Naive thymus-derived CD4-positive, alpha-beta T cell (primary cell): Measurements from ENCODE around the gene HEATR5A. TPM values are rescaled to one million over a fixed set of nuclear protein-coding genes. Genes with fewer than 3 reads are reported as not detected.

Experiments
- ATAC-seq: fragments of 150-1000 bp; cut with Tn5 transposase; 2 replicates; pipeline ENCODE4 v1.10.0; 2021; ENCODE audit warnings: mild to moderate bottlenecking, moderate library complexity
- CTCF ChIA-PET: fragments of 350-600 bp; sonication (Branson Sonifier 250); formaldehyde crosslinking; loops from one replicate; lab custom pipeline; 2021; ENCODE audit warnings: antibody characterized with exemption; lab: Charles Lee
- POLR2A ChIA-PET: fragments of 350-600 bp; sonication (Branson Sonifier 250); formaldehyde crosslinking; loops from one replicate; lab custom pipeline; 2021; ENCODE audit warnings: antibody characterized with exemption, inconsistent platforms; lab: Charles Lee
- DNase-seq, 9 donors: peaks; one replicate each; pipeline versions ENCODE4 v3.0.0 to v3.0.0-alpha.2; 2020 to 2022; ENCODE audit warnings: mixed read lengths in 1 of 9
- H3K27ac ChIP-seq: one replicate; pipeline ENCODE4 v1.7.0; 2013; ENCODE audit warnings: mild to moderate bottlenecking, low read depth, low read length, moderate library complexity
- H3K27me3 ChIP-seq, 2 donors: one replicate each; pipeline ENCODE4 v1.7.0; 2013; ENCODE audit warnings: low read length in 2 of 2, mild to moderate bottlenecking in 2 of 2, moderate library complexity in 2 of 2; ENCODE audit not compliant: control insufficient read depth in 2 of 2, insufficient read depth in 2 of 2
- H3K36me3 ChIP-seq, 3 experiments: 1 replicate in 2 of 3; 2 replicates in 1 of 3; pipeline ENCODE4 v1.7.0; 2013; ENCODE audit warnings: low read length in 3 of 3, mild to moderate bottlenecking in 3 of 3, moderate library complexity in 1 of 3; ENCODE audit not compliant: insufficient read depth in 3 of 3, control insufficient read depth in 2 of 3
- H3K4me1 ChIP-seq, 2 donors: one replicate each; pipeline ENCODE4 v1.7.0; 2013; ENCODE audit warnings: low read length in 2 of 2, mild to moderate bottlenecking in 2 of 2, moderate library complexity in 1 of 2; ENCODE audit not compliant: control insufficient read depth in 2 of 2, insufficient read depth in 2 of 2
- H3K4me3 ChIP-seq: 2 replicates; pipeline ENCODE4 v1.7.0; 2013; ENCODE audit warnings: mild to moderate bottlenecking, low read length
- H3K9me3 ChIP-seq, 3 experiments: 1 replicate in 2 of 3; 2 replicates in 1 of 3; pipeline ENCODE4 v1.7.0; 2013; ENCODE audit warnings: low read length in 3 of 3; ENCODE audit not compliant: control insufficient read depth in 2 of 3
- H3K27ac Mint-ChIP-seq, 9 donors: one replicate each; pipeline ENCODE4 v1.8.0; 2020 to 2022; ENCODE audit warnings: mixed read lengths in 9 of 9, mild to moderate bottlenecking in 8 of 9, moderate library complexity in 5 of 9, inconsistent platforms in 2 of 9
- H3K27me3 Mint-ChIP-seq, 5 donors: one replicate each; pipeline ENCODE4 v1.8.0; 2021 to 2022; ENCODE audit warnings: mixed read lengths in 5 of 5, mild to moderate bottlenecking in 1 of 5
- H3K36me3 Mint-ChIP-seq, 5 donors: one replicate each; pipeline ENCODE4 v1.8.0; 2020 to 2022; ENCODE audit warnings: mixed read lengths in 5 of 5, mild to moderate bottlenecking in 3 of 5, inconsistent platforms in 1 of 5
- H3K4me1 Mint-ChIP-seq, 7 donors: one replicate each; pipeline ENCODE4 v1.8.0; 2020 to 2022; ENCODE audit warnings: mixed read lengths in 7 of 7, mild to moderate bottlenecking in 3 of 7, inconsistent platforms in 1 of 7
- H3K4me3 Mint-ChIP-seq, 10 donors: one replicate each; pipeline ENCODE4 v1.8.0; 2020 to 2022; ENCODE audit warnings: mild to moderate bottlenecking in 10 of 10, mixed read lengths in 10 of 10, moderate library complexity in 6 of 10, inconsistent platforms in 2 of 10
- H3K9me3 Mint-ChIP-seq, 11 donors: one replicate each; pipeline ENCODE4 v1.8.0; 2020 to 2022; ENCODE audit warnings: mixed read lengths in 11 of 11, mild to moderate bottlenecking in 4 of 11, inconsistent platforms in 1 of 11, moderate library complexity in 1 of 11
- intact Hi-C, 2 donors: fragments of 100-400 bp; cut with micrococcal nuclease; formaldehyde crosslinking; loops; one replicate each; pipeline ENCODE4 v1.15.1; 2023
- polyA plus RNA-seq, 2 donors: library from polyadenylated mRNA; unstranded; fragments of 300-500 nt; fragmentation: Illumina TruSeq; gene quantifications; one replicate each; pipeline ENCODE4 v1.2.3, GENCODE V29; 2021
- total RNA-seq, 6 experiments: library from RNA in 5 of 6; stranded (reverse) in 5 of 6; gene quantifications; 1 replicate in 5 of 6; 2 replicates in 1 of 6; pipeline ENCODE4 v1.2.3 and lab custom pipeline; 2021 to 2026

Gene HEATR5A
- total and polyA plus RNA-seq, 7 experiments from 2014 or later: 5.6 to 14.4 (median 12.7) TPM

DNA sequence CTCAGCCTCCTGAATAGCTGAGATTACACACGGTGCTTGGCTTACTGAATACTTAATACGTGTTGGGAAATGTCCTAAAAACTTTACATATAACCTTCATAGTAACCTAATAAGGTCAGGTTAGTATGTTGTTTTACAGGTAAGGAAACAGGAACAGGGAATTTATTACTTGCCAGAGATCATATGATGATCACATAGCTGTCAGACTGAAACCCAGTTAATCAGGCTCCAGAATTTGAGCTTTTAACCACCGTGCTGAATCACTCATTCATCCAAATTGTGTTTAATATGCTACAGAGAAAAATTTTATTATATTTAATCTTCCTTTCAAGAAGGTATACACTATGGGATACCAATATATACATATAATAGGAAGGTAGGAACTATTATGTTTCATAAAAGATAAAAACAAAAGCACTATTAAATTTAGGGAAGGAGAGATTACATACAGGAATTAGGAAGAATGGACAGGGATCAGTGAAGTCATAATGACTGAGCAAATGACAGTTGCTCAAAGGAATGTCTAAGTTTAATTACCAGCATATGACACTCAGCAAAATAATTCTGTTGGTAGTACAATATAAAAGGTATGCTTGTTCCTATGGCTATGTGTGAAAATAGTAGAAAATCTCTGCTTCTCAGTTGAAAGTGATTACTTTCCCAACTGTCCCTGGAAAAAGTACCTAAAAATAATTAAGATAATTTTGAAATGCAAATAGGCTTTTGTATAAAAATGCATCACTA, 59.3 kb downstream of the HEATR5A start:
- Histone ChIP-seq H3K27ac (no peak overlapping the region), H3K9me3 (no peaks in the 10 kb centered on the region), H3K36me3 (no peaks in the 10 kb centered on the region), H3K27me3 (no peaks in the 10 kb centered on the region), H3K4me3 (no peak overlapping the region), H3K4me1 (no peaks in the 10 kb centered on the region)
- POLR2A ChIA-PET: interaction anchor here (1.5 kb wide), 1 partner anchor 739 kb away, joined by 3 read pairs; the partner anchor contains the start of gene SCFD1
- Mint-ChIP-seq H3K27ac (no peak overlapping the region), H3K9me3 (no peaks in the 10 kb centered on the region), H3K36me3 (peaks cover 0 to 10% (median 5%) of the 10 kb centered on the region in 5 donors), H3K4me3 (no peak overlapping the region), H3K4me1 (peaks cover 0 to under 1% (median 0%) of the 10 kb centered on the region in 7 donors), H3K27me3 (no peaks in the 10 kb centered on the region)
- ATAC-seq (no peak), DNase-seq (no peak)
- intact Hi-C loops: no loop called here
- CTCF ChIA-PET: interaction anchor here (1.6 kb wide), 1 partner anchor 9 kb away, joined by 3 read pairs; no protein-coding TSS in a partner anchor

DNA sequence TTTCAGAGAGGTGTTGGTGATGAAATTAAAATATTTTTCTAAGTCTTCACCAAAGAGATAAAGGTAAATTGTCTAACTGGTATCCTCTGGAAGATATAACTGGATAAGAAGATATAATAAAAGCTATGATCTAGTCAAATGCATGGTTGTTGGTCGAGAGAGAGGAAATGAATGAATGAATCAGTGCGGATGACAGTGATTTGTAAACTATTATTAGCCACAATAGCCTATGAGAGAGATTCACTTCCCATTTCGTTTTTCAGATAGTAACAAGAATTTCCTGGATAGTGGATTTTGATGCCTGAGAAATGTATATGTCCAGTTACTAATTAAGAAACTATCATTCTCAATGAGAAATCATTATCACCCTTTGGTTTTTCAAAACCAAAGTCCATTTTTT, 63.1 kb downstream of the HEATR5A start:
- ATAC-seq (no peak), DNase-seq (no peak)
- Mint-ChIP-seq H3K4me1 (peaks cover 0 to 5% (median 3%) of the 10 kb centered on the region in 7 donors), H3K9me3 (no peaks in the 10 kb centered on the region), H3K27ac (no peak overlapping the region), H3K4me3 (no peak overlapping the region), H3K36me3 (peaks cover 0 to 15% (median 5%) of the 10 kb centered on the region in 5 donors), H3K27me3 (no peaks in the 10 kb centered on the region)
- no peaks in the 10 kb centered on the region for H3K27me3 ChIP-seq
- intact Hi-C loops: loop anchor here (2.0 to 5.0 kb wide), 9 partner anchors 86 to 700 kb away; partner anchors contain the start of genes AP4S1 (in 1 of the 2) and STRN3 (in 1 of the 2)
- no peaks in the 10 kb centered on the region for H3K4me1 ChIP-seq
- no peaks in the 10 kb centered on the region for H3K9me3 ChIP-seq
- POLR2A ChIA-PET: no interaction called here
- H3K4me3 ChIP-seq: no peak overlapping the region
- H3K27ac ChIP-seq: no peak overlapping the region
- CTCF ChIA-PET: no interaction called here
- no peaks in the 10 kb centered on the region for H3K36me3 ChIP-seq

DNA sequence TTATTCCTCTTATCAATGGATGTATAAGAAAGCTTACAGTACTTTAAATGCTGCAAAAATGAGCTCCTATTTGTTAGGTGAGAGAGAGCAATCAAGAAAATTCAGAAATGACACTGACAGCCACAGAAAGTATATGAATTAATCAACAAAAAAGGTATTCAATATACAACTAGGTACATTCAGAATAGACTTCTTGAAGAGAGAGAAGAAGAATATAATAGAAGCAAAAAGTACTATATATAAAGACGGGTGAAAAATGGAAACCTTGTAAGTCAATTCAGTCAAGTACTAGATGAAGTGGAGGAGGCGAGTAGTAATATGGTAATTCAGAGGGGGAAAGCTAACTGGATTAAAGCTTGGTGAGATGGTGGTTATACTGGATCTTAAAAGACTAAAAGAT, 74.3 kb downstream of the HEATR5A start:
- H3K27ac ChIP-seq: no peak overlapping the region
- DNase-seq (no peak), ATAC-seq (no peak)
- CTCF ChIA-PET: interaction anchor here (0.5 kb wide), 1 partner anchor 219 kb away, joined by 4 read pairs; no protein-coding TSS in a partner anchor
- Mint-ChIP-seq H3K4me3 (no peak overlapping the region), H3K4me1 (no peaks in the 10 kb centered on the region), H3K9me3 (no peaks in the 10 kb centered on the region), H3K27ac (no peak overlapping the region), H3K36me3 (peaks cover 0 to 41% (median 18%) of the 10 kb centered on the region in 5 donors), H3K27me3 (no peaks in the 10 kb centered on the region)
- no peaks in the 10 kb centered on the region for H3K9me3 ChIP-seq
- no peaks in the 10 kb centered on the region for H3K27me3 ChIP-seq
- intact Hi-C loops: no loop called here
- no peaks in the 10 kb centered on the region for H3K4me1 ChIP-seq
- POLR2A ChIA-PET: no interaction called here
- H3K36me3 ChIP-seq: peaks cover 0 to 6% (median 0%) of the 10 kb centered on the region in 3 experiments
- no peak overlapping the region for H3K4me3 ChIP-seq

DNA sequence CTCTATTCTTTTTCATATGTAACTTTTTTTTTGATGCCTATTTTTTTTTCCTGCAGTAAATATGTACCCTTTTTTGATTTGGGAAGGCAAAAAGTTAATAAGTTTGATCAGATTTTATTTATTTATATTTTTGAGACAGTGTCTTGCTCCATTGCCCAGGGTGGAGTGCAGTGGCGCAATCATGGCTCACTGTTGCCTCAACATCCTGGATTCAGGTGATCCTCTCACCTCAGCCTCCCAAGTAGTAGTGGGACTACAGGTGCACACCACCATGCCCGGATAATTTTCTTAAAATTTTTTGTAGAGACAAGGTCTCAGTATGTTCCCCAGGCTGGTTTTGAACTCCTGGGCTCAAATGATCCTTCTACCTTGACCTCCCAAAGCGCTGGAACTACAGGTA, 79.1 kb downstream of the HEATR5A start:
- ChIA-PET POLR2A (no interaction called here), CTCF (no interaction called here)
- no peaks in the 10 kb centered on the region for H3K4me1 ChIP-seq
- no peak overlapping the region for H3K27ac Mint-ChIP-seq
- peaks cover 0 to 47% (median 15%) of the 10 kb centered on the region in 5 donors for H3K36me3 Mint-ChIP-seq
- H3K36me3 ChIP-seq: peaks cover 0 to 6% (median 0%) of the 10 kb centered on the region in 3 experiments
- no peaks in the 10 kb centered on the region for H3K27me3 Mint-ChIP-seq
- no peak overlapping the region for H3K4me3 Mint-ChIP-seq
- intact Hi-C loops: no loop called here
- no peaks in the 10 kb centered on the region for H3K4me1 Mint-ChIP-seq
- no peak overlapping the region for H3K4me3 ChIP-seq
- H3K9me3 ChIP-seq: no peaks in the 10 kb centered on the region
- no peaks in the 10 kb centered on the region for H3K9me3 Mint-ChIP-seq
- no peak overlapping the region for H3K27ac ChIP-seq
- H3K27me3 ChIP-seq: no peaks in the 10 kb centered on the region
- DNase-seq (no peak), ATAC-seq (no peak)

DNA sequence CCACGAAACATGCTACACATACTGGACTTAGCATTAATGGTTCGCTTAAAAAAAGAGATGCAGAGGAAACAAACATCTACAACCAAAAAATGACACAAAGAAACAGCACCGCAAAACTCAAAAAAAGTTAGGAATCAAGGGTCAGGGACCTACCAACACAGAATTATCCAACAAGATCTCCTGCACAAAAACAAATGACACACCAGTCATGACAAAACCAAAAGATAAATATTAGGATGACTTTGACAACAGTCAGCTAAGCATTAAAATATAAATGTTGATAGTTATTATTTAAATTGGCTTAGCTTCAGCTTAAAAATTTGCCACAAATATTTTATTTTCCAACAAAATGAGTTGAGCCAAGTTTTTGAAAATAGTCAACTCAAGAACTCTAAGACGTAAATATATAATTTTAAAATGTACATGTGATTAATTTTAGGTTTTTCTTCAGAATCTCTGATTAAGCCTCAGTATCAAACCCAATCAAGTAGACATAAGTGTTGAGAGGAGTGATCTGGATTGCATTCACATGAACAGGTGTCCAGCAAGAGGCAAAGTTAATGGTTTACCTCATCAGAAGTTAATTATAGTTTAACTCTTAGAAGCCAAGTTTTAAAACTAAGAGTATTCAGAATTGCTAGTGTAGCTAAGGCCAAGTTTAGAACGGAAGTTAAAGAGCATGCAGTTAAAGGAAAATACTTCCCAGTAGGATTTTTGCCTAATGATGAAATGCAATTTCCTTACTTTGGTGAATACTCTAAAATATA, 79.9 kb downstream of the HEATR5A start:
- Histone ChIP-seq H3K27me3 (no peaks in the 10 kb centered on the region), H3K9me3 (no peaks in the 10 kb centered on the region), H3K4me3 (no peak overlapping the region), H3K36me3 (peaks cover 0 to 6% (median 0%) of the 10 kb centered on the region in 3 experiments), H3K27ac (no peak overlapping the region), H3K4me1 (no peaks in the 10 kb centered on the region)
- intact Hi-C loops: no loop called here
- H3K4me1 Mint-ChIP-seq: no peaks in the 10 kb centered on the region
- H3K27me3 Mint-ChIP-seq: no peaks in the 10 kb centered on the region
- no peak overlapping the region for H3K4me3 Mint-ChIP-seq
- ATAC-seq (no peak), DNase-seq (no peak)
- ChIA-PET CTCF (no interaction called here), POLR2A (no interaction called here)
- H3K9me3 Mint-ChIP-seq: no peaks in the 10 kb centered on the region
- peaks cover 0 to 41% (median 13%) of the 10 kb centered on the region in 5 donors for H3K36me3 Mint-ChIP-seq
- no peak overlapping the region for H3K27ac Mint-ChIP-seq

DNA sequence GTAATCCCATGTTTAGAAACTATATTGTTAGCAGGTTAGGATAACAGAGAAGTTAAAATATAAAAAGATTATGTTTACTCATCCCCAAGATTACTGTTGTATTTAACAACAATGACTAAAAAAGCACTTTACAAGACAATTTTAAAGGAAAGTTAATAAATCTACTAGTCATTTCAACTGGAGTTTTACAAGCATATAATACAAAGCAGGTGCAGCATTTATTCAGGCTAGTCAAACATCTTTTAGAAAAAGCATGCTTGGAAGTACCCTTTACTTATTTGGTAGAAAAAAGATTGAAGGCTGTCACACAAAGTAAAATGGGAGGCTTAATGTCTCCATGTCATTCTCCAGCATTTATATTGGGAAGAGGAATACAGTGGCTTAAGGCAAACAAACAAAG, 80.6 kb downstream of the HEATR5A start:
- Histone ChIP-seq H3K27me3 (no peaks in the 10 kb centered on the region), H3K36me3 (peaks cover 0 to 6% (median 0%) of the 10 kb centered on the region in 3 experiments), H3K9me3 (no peaks in the 10 kb centered on the region), H3K4me3 (no peak overlapping the region), H3K27ac (no peak overlapping the region), H3K4me1 (no peaks in the 10 kb centered on the region)
- H3K27me3 Mint-ChIP-seq: no peaks in the 10 kb centered on the region
- H3K36me3 Mint-ChIP-seq: peaks cover 0 to 39% (median 13%) of the 10 kb centered on the region in 5 donors
- H3K4me1 Mint-ChIP-seq: no peaks in the 10 kb centered on the region
- intact Hi-C loops: no loop called here
- H3K9me3 Mint-ChIP-seq: peaks cover 0 to 3% (median 0%) of the 10 kb centered on the region in 11 donors
- POLR2A ChIA-PET: no interaction called here
- no peak for DNase-seq
- no peak for ATAC-seq
- CTCF ChIA-PET: interaction anchor here (0.6 kb wide), 1 partner anchor 39 kb away, joined by 5 read pairs; no protein-coding TSS in a partner anchor
- no peak overlapping the region for H3K27ac Mint-ChIP-seq
- no peak overlapping the region for H3K4me3 Mint-ChIP-seq
